Neuron (in vitro differentiated cells): ENCODE data around the gene FGF9.

ENCODE experiments used
- H2AFZ ChIP-seq: one replicate; pipeline ENCODE4 v1.6.1; 2013; ENCODE audit warnings: low read depth, mild to moderate bottlenecking, inconsistent platforms, low read length, moderate library complexity
- H3K27me3 ChIP-seq: one replicate; pipeline ENCODE4 v1.6.1; 2013; ENCODE audit warnings: low read length; ENCODE audit not compliant: insufficient read depth
- H3K36me3 ChIP-seq: one replicate; pipeline ENCODE4 v1.6.1; 2013; ENCODE audit warnings: low read length; ENCODE audit not compliant: insufficient read depth
- H3K4me1 ChIP-seq: one replicate; pipeline ENCODE4 v1.6.1; 2013; ENCODE audit warnings: low read length; ENCODE audit not compliant: insufficient read depth
- H3K4me3 ChIP-seq: 2 replicates; pipeline ENCODE4 v1.5.1; 2013; ENCODE audit warnings: mild to moderate bottlenecking, low read length, moderate library complexity
- H3K9me3 ChIP-seq: one replicate; pipeline ENCODE4 v1.6.1; 2013; ENCODE audit warnings: low read length

Gene FGF9

GRCh38 chr13:21683034-21683733 is 12.3 kb downstream of the FGF9 start:
- Histone ChIP-seq H2AFZ (no peak overlapping the region), H3K27me3 (no peaks in the 10 kb centered on the region), H3K9me3 (no peaks in the 10 kb centered on the region), H3K4me3 (no peak overlapping the region), H3K4me1 (no peaks in the 10 kb centered on the region), H3K36me3 (peaks cover 29% of the 10 kb centered on the region)

- Histone ChIP-seq H3K4me3 (no peak overlapping the region), H3K9me3 (no peaks in the 10 kb centered on the region), H3K27me3 (no peaks in the 10 kb centered on the region), H3K4me1 (no peaks in the 10 kb centered on the region), H3K36me3 (peaks cover 31% of the 10 kb centered on the region), H2AFZ (no peak overlapping the region)
These were observed 13.7 kb downstream of the FGF9 start for GRCh38 chr13:21684576-21684975.

GRCh38 chr13:21685485-21686064 is 14.7 kb downstream of the FGF9 start:
- Histone ChIP-seq H3K4me1 (no peaks in the 10 kb centered on the region), H2AFZ (no peak overlapping the region), H3K27me3 (no peaks in the 10 kb centered on the region), H3K9me3 (no peaks in the 10 kb centered on the region), H3K4me3 (no peak overlapping the region), H3K36me3 (peaks cover 39% of the 10 kb centered on the region)

- Histone ChIP-seq H3K27me3 (no peaks in the 10 kb centered on the region), H2AFZ (no peak overlapping the region), H3K4me1 (no peaks in the 10 kb centered on the region), H3K9me3 (no peaks in the 10 kb centered on the region), H3K4me3 (no peak overlapping the region), H3K36me3 (peaks cover 32% of the 10 kb centered on the region)
These were observed 16.0 kb downstream of the FGF9 start for GRCh38 chr13:21686751-21687391.

GRCh38 chr13:21688056-21688455 is 17.2 kb downstream of the FGF9 start:
- Histone ChIP-seq H3K4me1 (no peaks in the 10 kb centered on the region), H3K27me3 (no peaks in the 10 kb centered on the region), H3K4me3 (no peak overlapping the region), H3K36me3 (peaks cover 26% of the 10 kb centered on the region), H2AFZ (no peak overlapping the region), H3K9me3 (no peaks in the 10 kb centered on the region)

GRCh38 chr13:21689097-21689496 is 18.2 kb downstream of the FGF9 start:
- no peak overlapping the region for H2AFZ ChIP-seq
- H3K9me3 ChIP-seq: no peaks in the 10 kb centered on the region
- H3K27me3 ChIP-seq: no peaks in the 10 kb centered on the region
- H3K4me3 ChIP-seq: no peak overlapping the region
- H3K36me3 ChIP-seq: peaks cover 22% of the 10 kb centered on the region
- no peaks in the 10 kb centered on the region for H3K4me1 ChIP-seq

- H3K36me3 ChIP-seq: peaks cover 22% of the 10 kb centered on the region
- H2AFZ ChIP-seq: no peak overlapping the region
- H3K27me3 ChIP-seq: no peaks in the 10 kb centered on the region
- H3K9me3 ChIP-seq: no peaks in the 10 kb centered on the region
- H3K4me1 ChIP-seq: no peaks in the 10 kb centered on the region
- no peak overlapping the region for H3K4me3 ChIP-seq
These were observed 20.1 kb downstream of the FGF9 start for GRCh38 chr13:21690955-21691354.

- no peaks in the 10 kb centered on the region for H3K4me1 ChIP-seq
- no peak overlapping the region for H3K4me3 ChIP-seq
These were observed 20.6 kb downstream of the FGF9 start for GRCh38 chr13:21691500-21691899.

GRCh38 chr13:21691928-21692327 is 21.1 kb downstream of the FGF9 start:
- Histone ChIP-seq H3K36me3 (peaks cover 19% of the 10 kb centered on the region), H3K9me3 (no peaks in the 10 kb centered on the region), H3K4me1 (no peaks in the 10 kb centered on the region), H2AFZ (no peak overlapping the region), H3K27me3 (no peaks in the 10 kb centered on the region), H3K4me3 (no peak overlapping the region)

More at GRCh38 chr13:21691500-21691899, 20.6 kb downstream of the FGF9 start:
- Histone ChIP-seq H3K36me3 (peaks cover 22% of the 10 kb centered on the region), H3K9me3 (no peaks in the 10 kb centered on the region), H3K27me3 (no peaks in the 10 kb centered on the region), H2AFZ (no peak overlapping the region)

GRCh38 chr13:21694831-21695230 is 24.0 kb downstream of the FGF9 start:
- no peaks in the 10 kb centered on the region for H3K4me1 ChIP-seq
- no peaks in the 10 kb centered on the region for H3K27me3 ChIP-seq
- H3K9me3 ChIP-seq: no peaks in the 10 kb centered on the region
- H3K4me3 ChIP-seq: no peak overlapping the region
- peaks cover 9% of the 10 kb centered on the region for H3K36me3 ChIP-seq
- H2AFZ ChIP-seq: no peak overlapping the region

- no peak overlapping the region for H2AFZ ChIP-seq
- no peaks in the 10 kb centered on the region for H3K4me1 ChIP-seq
- no peaks in the 10 kb centered on the region for H3K9me3 ChIP-seq
- H3K36me3 ChIP-seq: peaks cover 4% of the 10 kb centered on the region
- no peaks in the 10 kb centered on the region for H3K27me3 ChIP-seq
- no peak overlapping the region for H3K4me3 ChIP-seq
These were observed 24.7 kb downstream of the FGF9 start for GRCh38 chr13:21695546-21695945.

- Histone ChIP-seq H3K27me3 (no peaks in the 10 kb centered on the region), H3K9me3 (no peaks in the 10 kb centered on the region), H3K4me1 (no peaks in the 10 kb centered on the region), H3K36me3 (peaks cover 7% of the 10 kb centered on the region), H3K4me3 (no peak overlapping the region), H2AFZ (no peak overlapping the region)
These were observed 26.1 kb downstream of the FGF9 start for GRCh38 chr13:21696865-21697448.
